SU-DHL-6 (cell line): ENCODE measurements around the gene PGLYRP4.
A peak's percentile ranks its signal among the peaks of the same experiment; 100 is the strongest.

Experiments used
- H2AFZ ChIP-seq: fragments of 200-600 bp; sonication (generic); 2 replicates; pipeline ENCODE4 v1.6.1; 2014; ENCODE audit warnings: low read depth, mild to moderate bottlenecking, moderate library complexity, mixed read lengths, antibody characterized with exemption, low read length; ENCODE audit not compliant: severe bottlenecking
- H3F3A ChIP-seq: fragments of 200-600 bp; shearing (Covaris generic); 2 replicates; pipeline ENCODE4 v1.6.0; 2016; ENCODE audit warnings: antibody characterized with exemption, mild to moderate bottlenecking; ENCODE audit not compliant: insufficient read depth
- H3K27ac ChIP-seq: fragments of 200-600 bp; sonication (generic); 2 replicates; pipeline ENCODE4 v1.5.1; 2016; ENCODE audit warnings: low read depth, mild to moderate bottlenecking, low read length, moderate library complexity, mixed read lengths
- H3K27me3 ChIP-seq: fragments of 200-600 bp; sonication (generic), shearing (Covaris generic); 2 replicates; pipeline ENCODE4 v1.6.0; 2014; ENCODE audit warnings: mild to moderate bottlenecking, low read length
- H3K36me3 ChIP-seq: fragments of 200-600 bp; sonication (generic); 2 replicates; pipeline ENCODE4 v1.6.1; 2014; ENCODE audit warnings: mild to moderate bottlenecking, low read length, mixed read lengths
- H3K4me2 ChIP-seq: fragments of 300-600, 200-600 bp; shearing (Covaris generic), sonication (generic); 2 replicates; pipeline ENCODE4 v1.6.0; 2014; ENCODE audit warnings: low read length, low read depth, mild to moderate bottlenecking; ENCODE audit not compliant: poor library complexity, severe bottlenecking
- H3K4me3 ChIP-seq: fragments of 200-600 bp; sonication (generic); 2 replicates; pipeline ENCODE4 v1.5.1; 2014; ENCODE audit warnings: antibody characterized with exemption, low read length, mild to moderate bottlenecking, mixed read lengths; ENCODE audit not compliant: insufficient read depth, poor library complexity, severe bottlenecking
- H3K79me2 ChIP-seq: fragments of 200-600 bp; sonication (generic); 2 replicates; pipeline ENCODE4 v1.6.1; 2014; ENCODE audit warnings: mild to moderate bottlenecking, low read length, moderate library complexity; ENCODE audit not compliant: insufficient read depth
- H3K9ac ChIP-seq: fragments of 200-600 bp; sonication (generic); 2 replicates; pipeline ENCODE4 v1.7.0; 2014; ENCODE audit warnings: mild to moderate bottlenecking, low read length
- H3K9me2 ChIP-seq: fragments of 200-600 bp; sonication (generic); replicated peaks from 2 replicates; pipeline ENCODE4 v1.6.1; 2014; ENCODE audit warnings: low read length; ENCODE audit not compliant: insufficient read depth
- H3K9me3 ChIP-seq: fragments of 200-600 bp; sonication (generic); 2 replicates; pipeline ENCODE4 v1.6.1; 2014; ENCODE audit warnings: low read length, mixed read lengths; ENCODE audit not compliant: insufficient read depth
- H4K20me1 ChIP-seq: fragments of 200-600 bp; sonication (generic); 2 replicates; pipeline ENCODE4 v1.6.1; 2014; ENCODE audit warnings: low read depth, mild to moderate bottlenecking, antibody characterized with exemption, low read length, moderate library complexity, mixed read lengths
- CTCF ChIP-seq: fragments of 200-600 bp; sonication (generic); IDR thresholded peaks from one replicate; pipeline ENCODE4 v1.5.1; 2017; ENCODE audit warnings: antibody characterized with exemption, mild to moderate bottlenecking, low read length, moderate library complexity; ENCODE audit not compliant: insufficient read depth, poor library complexity, severe bottlenecking
- EZH2phosphoT487 ChIP-seq: fragments of 200-600 bp; sonication (generic), shearing (Covaris generic); conservative IDR thresholded peaks from 2 replicates; pipeline ENCODE4 v1.6.1; 2018; ENCODE audit warnings: mild to moderate bottlenecking, antibody characterized with exemption, low read length, moderate library complexity, mixed read lengths

PGLYRP4 gene

GRCh38 chr1:153355445-153356071 is 6.9 kb upstream of the PGLYRP4 start:
- Histone ChIP-seq H3F3A (no peaks in the 10 kb centered on the region), H3K9ac (no peak overlapping the region), H2AFZ (no peak overlapping the region), H3K4me3 (no peak overlapping the region), H4K20me1 (no peaks in the 10 kb centered on the region), H3K9me3 (no peaks in the 10 kb centered on the region), H3K27ac (no peak overlapping the region), H3K27me3 (no peaks in the 10 kb centered on the region), H3K79me2 (no peaks in the 10 kb centered on the region), H3K36me3 (no peaks in the 10 kb centered on the region), H3K4me2 (no peak overlapping the region), H3K9me2 (no peaks in the 10 kb centered on the region)
- no peak for TF ChIP-seq EZH2phosphoT487
- TF ChIP-seq CTCF: peak; percentile 51

GRCh38 chr1:153354515-153355193 is 6.0 kb upstream of the PGLYRP4 start:
- no peaks in the 10 kb centered on the region for H3K27me3 ChIP-seq
- H3K4me2 ChIP-seq: no peak overlapping the region
- H3K9ac ChIP-seq: no peak overlapping the region
- no peak overlapping the region for H3K4me3 ChIP-seq
- no peaks in the 10 kb centered on the region for H3K9me3 ChIP-seq
- H3F3A ChIP-seq: no peaks in the 10 kb centered on the region
- TF ChIP-seq EZH2phosphoT487 (no peak), CTCF (no peak)
- no peak overlapping the region for H3K27ac ChIP-seq
- H3K9me2 ChIP-seq: no peaks in the 10 kb centered on the region
- no peaks in the 10 kb centered on the region for H3K79me2 ChIP-seq
- no peaks in the 10 kb centered on the region for H3K36me3 ChIP-seq
- H2AFZ ChIP-seq: no peak overlapping the region
- no peaks in the 10 kb centered on the region for H4K20me1 ChIP-seq

- no peaks in the 10 kb centered on the region for H3K36me3 ChIP-seq
- H2AFZ ChIP-seq: no peak overlapping the region
- no peaks in the 10 kb centered on the region for H3K9me2 ChIP-seq
- no peak overlapping the region for H3K4me2 ChIP-seq
- no peaks in the 10 kb centered on the region for H3K9me3 ChIP-seq
- H3K4me3 ChIP-seq: no peak overlapping the region
- no peaks in the 10 kb centered on the region for H3F3A ChIP-seq
- no peaks in the 10 kb centered on the region for H3K79me2 ChIP-seq
- no peak overlapping the region for H3K9ac ChIP-seq
- no peak overlapping the region for H3K27ac ChIP-seq
- TF ChIP-seq EZH2phosphoT487 (no peak), CTCF (peak; percentile 20)
- H4K20me1 ChIP-seq: no peaks in the 10 kb centered on the region
- no peaks in the 10 kb centered on the region for H3K27me3 ChIP-seq
Measured at GRCh38 chr1:153353226-153353947, 4.7 kb upstream of the PGLYRP4 start.
